HG02759 (cell line): ENCODE results near the gene ARMS2.

Experiments
- ATAC-seq: cut with Tn5 transposase; IDR thresholded peaks from one replicate; pipeline ENCODE4 v1.9.1; 2021; ENCODE audit warnings: mild to moderate bottlenecking, moderate library complexity; ENCODE audit not compliant: unreplicated experiment

The ARMS2 gene

GRCh38 chr10:122492999-122493481 is 38.6 kb downstream of the ARMS2 start:
- ATAC-seq = no peak

DNA sequence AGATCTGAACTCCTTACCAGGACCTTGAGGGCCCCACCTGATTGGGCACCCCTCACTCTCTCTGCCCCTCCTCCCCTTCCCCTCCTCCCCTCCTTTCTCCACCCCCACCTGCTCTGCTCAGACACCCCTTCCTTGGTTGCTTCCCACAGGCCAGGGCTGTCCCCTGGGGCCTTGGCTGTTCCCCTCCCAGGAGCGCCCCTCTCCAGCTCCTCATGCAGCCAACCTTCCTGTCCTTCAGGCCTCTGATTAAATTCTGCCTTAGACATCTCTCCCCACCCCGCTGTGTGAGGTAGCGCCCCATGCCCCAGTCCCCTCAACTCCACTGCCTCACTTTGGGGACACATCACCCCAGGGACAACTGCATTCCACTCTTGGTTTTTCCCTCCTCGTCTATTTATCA is 39.3 kb downstream of the ARMS2 start:
- ATAC-seq = no peak

DNA sequence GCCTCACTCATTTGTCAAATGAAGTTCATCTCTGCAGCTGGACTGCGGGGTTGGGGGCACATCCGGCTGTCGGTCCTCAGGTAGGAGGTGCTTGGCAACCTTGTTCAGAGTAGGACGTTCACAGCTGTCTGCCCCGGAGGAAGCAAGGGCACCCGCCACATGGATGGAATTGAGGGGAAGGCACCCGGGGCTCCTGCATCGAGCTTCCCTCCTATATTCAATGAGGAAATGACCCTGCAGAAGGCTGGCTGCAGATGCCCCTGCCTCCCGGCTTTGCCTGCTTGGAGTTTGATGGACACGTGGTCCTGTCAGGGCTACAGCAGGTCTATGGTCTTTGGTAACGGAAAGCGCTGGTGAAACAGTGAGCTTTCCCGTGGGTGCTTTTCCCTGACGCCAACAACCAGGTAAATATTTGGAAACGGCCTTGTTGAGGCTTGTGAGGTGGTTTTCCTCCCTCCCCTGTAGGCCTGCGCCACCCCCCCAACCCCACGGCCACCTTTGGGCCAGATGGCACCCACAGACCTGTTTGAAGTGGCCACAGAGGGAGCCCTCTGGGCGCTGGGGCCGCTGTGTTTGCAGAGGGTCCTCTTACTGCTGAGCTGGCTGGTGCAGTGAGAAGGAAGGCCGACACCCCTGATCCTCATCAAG is 39.8 kb downstream of the ARMS2 start:
- no peak for ATAC-seq

DNA sequence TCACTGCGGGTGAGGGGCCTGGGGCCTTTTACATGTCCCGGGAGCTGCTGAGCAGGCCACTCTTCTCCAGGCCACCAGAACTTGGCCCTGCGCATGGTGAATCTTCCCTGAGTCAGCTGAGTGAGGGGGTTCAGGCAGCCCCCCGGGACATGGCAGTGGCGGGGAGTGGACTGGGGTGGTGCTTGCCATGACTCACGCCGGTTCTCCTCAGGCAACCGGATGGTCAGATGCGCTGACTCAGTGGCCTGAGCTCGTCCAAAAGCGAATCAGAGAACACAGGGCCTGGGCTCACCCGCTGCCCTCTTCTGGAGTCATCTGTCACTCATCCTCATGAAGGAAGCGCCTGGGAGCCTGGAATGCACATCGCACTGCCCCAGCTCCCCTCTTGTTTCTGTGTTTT is 40.4 kb downstream of the ARMS2 start:
- ATAC-seq = no peak

DNA sequence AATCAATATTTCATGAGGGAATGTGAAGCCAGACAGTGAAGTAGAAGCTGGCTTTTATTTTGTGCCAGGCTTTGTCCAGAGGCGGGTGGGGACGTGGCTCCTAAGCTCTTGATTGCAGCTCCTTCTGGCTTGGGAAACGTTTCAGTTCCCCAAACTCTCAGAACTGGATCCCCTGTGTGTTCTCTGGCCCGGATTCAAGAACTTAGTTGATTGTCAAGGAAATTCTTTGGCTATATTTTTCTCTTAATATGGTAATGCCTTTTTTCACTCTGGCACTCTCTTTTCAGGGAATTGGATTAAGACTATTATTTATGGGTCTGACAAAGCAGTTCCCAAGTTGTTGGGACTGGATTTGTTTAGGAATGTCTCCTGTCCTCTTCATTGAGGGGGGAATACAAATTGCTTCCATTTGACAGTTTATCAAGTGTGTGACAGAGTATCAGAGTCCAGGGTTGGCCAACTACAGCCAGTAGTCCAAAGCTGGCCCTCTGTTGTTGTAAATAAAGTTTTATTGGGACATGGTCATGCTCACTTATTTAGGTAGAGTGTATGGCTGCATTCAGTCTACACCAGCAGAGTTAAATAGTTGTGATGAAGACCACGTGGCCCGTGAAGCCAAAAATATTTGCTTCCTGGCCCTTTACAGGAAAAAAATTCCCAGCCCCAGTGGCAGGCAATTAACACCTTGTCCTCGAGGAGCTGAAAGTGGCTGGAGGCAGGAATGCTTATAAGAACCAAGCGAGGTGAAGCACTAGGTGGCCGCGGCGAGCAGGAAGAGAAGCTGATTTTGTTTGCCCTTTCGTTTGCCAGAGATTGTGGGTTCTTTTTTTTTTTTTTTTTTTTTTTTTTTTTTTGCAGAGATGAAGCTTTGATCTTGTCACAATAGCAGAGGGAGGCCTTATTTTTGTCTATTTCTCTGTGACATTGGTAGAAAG is 41.2 kb downstream of the ARMS2 start:
- no peak for ATAC-seq

DNA sequence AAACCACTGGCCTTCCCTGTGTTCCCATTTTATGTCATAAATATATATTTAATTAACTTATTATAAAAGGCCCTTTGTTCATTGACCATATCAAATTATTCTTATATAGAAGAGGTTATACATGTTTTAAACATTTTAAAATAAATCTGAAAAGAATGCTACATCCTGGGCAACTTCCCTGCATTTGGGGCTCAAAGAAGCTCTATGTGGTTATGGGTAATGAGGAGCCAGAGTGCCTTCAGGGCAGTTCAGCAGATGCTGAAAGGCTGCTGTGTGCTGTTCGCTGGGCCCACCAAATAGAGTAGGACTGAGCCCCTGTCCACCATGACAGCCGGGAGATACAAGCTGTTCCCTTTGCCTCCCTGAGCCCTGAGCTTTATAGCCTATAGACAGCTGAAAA is 42.8 kb downstream of the ARMS2 start:
- no peak for ATAC-seq

DNA sequence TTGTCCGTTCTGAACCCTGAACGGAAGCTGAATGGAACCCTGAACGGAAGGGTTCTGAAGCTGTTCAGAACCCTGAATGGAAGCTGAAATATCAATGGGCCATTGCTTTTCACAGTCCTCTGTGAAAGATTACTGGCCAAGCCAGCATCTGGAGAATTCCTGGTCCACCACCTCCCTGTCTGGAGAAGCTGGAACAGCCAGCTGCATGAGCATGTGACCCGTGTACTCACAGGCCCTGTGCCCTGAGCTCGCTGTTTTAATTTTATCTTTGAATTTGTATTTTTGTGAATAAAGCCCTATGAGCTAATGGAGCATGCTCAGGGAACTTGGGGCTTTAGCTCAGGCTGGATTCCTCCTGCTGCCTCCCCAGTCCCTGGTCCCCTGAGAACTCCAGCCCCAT is 44.1 kb downstream of the ARMS2 start:
- no peak for ATAC-seq

DNA sequence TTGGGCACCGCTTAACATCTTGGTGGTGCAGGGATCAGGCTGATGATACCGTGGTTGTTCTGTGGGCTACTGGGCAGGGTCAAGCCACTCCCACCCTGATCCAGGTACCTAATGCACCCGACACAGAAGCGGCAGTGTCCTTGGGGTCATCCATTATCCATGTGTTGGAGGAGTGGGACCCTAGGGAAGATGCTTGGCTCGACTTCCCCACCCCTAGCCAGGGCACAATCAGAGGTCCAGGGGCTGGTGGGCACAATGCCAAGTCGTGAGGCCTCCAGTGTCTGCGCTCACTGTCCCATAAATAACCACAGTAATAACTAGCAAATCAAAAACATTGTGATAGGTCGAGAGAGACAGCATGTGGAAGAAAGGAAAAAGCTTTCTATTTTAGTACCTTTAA is 44.6 kb downstream of the ARMS2 start:
- no peak for ATAC-seq

DNA sequence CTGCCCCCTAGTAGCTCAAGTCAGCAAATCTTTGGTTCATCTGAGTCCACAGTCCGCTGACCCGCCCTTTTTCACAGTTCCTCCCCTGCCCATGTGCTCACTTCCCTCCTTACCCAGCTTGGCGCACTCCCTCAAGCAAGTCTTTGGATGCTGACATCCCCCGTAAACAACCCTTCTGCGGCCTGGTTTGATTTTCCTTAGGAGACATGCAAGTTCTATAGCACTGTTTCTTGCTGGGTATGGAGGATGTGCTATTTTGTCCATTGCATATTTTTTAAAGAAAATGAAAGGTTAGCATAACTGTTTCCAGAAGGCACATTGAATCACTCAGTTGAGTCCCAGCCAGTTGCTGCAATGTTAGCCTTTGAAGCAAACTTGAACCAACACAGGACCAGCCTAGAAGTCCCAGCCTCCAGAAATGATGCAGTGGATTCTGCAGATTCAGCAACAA is 45.1 kb downstream of the ARMS2 start:
- no peak for ATAC-seq

GRCh38 chr10:122500194-122500593 is 45.7 kb downstream of the ARMS2 start:
- ATAC-seq = no peak

- ATAC-seq = no peak
Observed at GRCh38 chr10:122500726-122501125, 46.3 kb downstream of the ARMS2 start.

- ATAC-seq = no peak
Observed at GRCh38 chr10:122503012-122503411, 48.6 kb downstream of the ARMS2 start.

GRCh38 chr10:122503886-122504609 is 49.6 kb downstream of the ARMS2 start:
- ATAC-seq = no peak

DNA sequence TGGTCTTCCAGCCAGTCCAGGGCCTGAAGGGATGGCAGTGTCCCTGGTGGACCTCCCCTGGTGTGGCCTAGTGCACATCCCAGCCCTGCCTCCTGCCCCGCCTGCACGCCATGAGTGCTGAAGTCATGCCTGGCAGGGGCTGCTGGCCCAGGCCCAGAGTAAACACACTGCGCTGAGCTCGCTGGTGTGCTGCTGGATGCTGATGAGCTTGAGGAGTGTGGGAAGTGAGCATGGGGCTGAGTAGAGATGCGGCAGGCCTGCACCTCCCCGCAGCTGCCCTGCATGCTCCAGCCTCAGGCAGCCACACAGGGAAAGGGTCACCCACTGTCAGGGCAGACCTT is 50.1 kb downstream of the ARMS2 start:
- ATAC-seq = no peak

DNA sequence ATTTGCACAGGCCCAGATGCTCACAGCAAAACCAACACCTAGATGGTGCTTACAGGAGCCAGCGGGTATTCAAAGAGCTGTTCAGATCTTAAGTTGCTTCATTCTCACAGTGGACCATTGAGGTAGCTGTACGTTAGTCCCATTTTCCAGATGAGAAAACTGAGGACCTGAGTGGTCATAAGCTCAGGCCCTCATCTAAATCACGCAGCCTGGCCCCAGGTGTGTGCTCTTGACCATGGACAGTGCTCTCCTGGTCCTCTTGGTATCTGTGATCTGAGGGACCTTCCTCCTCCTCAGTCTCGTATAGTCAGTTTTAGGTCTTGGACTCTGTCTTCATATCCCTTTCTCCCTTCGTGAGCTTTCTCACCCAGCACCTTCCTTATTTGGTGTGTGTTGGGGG is 50.6 kb downstream of the ARMS2 start:
- no peak for ATAC-seq

DNA sequence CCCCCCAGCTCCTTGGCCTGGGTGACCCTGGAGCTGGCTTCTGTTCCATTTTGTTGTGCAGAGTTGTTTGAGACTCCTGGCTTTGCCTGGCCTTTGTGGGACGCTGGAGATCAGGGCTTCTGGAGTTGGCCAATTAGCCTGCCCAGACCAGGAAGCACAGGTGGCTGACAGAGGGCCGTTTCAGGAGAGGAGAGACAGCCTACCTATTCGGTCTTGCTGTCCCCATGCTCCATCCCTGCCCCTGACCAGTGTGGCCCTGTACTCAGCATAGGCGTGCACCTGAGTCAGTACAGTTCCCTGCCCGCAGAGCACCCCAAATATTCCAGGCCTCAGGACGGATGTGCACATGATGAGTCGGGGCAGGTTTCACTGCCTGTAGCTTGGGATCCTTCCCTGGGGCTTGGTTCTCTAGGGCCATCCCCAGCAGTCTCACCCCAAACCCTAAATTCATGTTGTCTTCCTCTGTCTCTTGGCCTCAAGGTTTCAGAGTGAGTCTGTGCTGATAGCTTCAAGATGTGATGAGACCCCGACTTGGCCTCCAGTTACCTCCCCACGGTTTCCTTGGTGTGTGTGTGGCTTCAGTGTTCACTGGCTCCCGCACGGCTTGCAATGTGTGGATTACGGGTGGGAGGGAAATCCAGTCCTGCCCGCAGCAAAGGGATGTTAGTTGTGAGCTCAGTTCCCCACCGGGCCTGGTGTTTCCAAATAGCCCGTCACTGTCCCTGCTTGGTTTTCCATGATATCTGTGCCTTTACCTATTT is 51.6 kb downstream of the ARMS2 start:
- no peak for ATAC-seq
